Neural cell (in vitro differentiated cells): ENCODE data around the gene SLC4A3.

Experiments
- EP300 ChIP-seq: fragments of 450-650 bp; conservative IDR thresholded peaks from 2 replicates; pipeline ENCODE4 v1.6.1; 2014; ENCODE audit warnings: antibody characterized with exemption, mild to moderate bottlenecking, moderate library complexity; ENCODE audit not compliant: poor library complexity, severe bottlenecking
- EZH2 ChIP-seq: fragments of 200-600, 300-800 bp; shearing (Covaris generic), sonication (generic); IDR thresholded peaks from 2 replicates; pipeline ENCODE4 v1.6.1; 2014; ENCODE audit warnings: antibody characterized with exemption, low read length, borderline replicate concordance, mild to moderate bottlenecking; ENCODE audit not compliant: insufficient read depth, poor library complexity, severe bottlenecking
- POLR2AphosphoS5 ChIP-seq: IDR thresholded peaks from 2 replicates; pipeline ENCODE4 v1.6.1; 2012
- RAD21 ChIP-seq: fragments of 450-650 bp; conservative IDR thresholded peaks from 2 replicates; pipeline ENCODE4 v1.6.1; 2014; ENCODE audit warnings: antibody characterized with exemption, mild to moderate bottlenecking, moderate library complexity
- SMC3 ChIP-seq: fragments of 450-650 bp; conservative IDR thresholded peaks from 2 replicates; pipeline ENCODE4 v1.6.1; 2014; ENCODE audit warnings: antibody characterized with exemption, mild to moderate bottlenecking, moderate library complexity; ENCODE audit not compliant: poor library complexity
- TAF1 ChIP-seq: IDR thresholded peaks from 2 replicates; pipeline ENCODE4 v1.6.1; 2012; ENCODE audit warnings: low read depth
- TF ChIP-seq, protein P1 (sequence below): IDR thresholded peaks from 2 replicates; pipeline ENCODE4 v1.6.1; 2012; ENCODE audit warnings: borderline replicate concordance
- TF ChIP-seq, protein P2 (sequence below): fragments of 450-650 bp; IDR thresholded peaks from 2 replicates; pipeline ENCODE4 v1.5.1; 2014; ENCODE audit warnings: antibody characterized with exemption, mild to moderate bottlenecking, moderate library complexity; ENCODE audit not compliant: poor library complexity, severe bottlenecking

DNA sequence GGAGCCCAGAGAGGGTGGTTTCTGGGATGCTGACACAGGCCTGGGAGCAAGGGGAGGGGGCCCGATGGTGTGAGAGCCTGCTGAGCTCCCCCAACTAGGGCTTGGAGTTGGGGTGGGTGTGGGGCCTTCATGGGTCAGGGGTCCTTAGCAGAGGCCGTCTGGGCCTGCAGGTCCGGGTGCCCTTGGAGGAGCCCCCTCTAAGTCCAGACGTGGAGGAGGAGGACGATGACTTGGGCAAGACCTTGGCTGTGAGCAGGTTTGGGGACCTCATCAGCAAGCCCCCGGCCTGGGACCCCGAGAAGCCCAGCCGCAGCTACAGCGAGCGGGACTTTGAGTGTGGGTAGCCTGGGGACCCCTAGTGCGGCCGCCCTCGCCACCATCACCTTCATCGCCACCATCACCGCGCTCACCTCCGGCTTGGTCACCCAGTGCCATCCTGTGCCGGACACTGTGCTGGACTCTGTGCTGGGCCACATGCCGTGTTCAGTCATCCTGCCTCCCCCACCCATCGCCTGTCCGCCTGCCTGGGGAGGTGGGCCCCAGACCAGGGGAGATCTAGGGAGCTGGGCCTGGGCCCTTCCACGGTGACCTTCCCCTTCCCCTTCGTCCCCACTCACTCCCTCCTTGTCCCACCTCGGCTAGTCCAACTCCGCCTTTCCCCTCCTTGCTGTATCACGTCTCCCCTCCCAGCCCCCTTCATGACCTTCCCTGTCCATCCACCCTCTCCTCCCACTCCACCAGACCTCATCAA lies 980 bp downstream of the SLC4A3 start:
- TF ChIP-seq RAD21, result no peak
- TF ChIP-seq, protein P1, sequence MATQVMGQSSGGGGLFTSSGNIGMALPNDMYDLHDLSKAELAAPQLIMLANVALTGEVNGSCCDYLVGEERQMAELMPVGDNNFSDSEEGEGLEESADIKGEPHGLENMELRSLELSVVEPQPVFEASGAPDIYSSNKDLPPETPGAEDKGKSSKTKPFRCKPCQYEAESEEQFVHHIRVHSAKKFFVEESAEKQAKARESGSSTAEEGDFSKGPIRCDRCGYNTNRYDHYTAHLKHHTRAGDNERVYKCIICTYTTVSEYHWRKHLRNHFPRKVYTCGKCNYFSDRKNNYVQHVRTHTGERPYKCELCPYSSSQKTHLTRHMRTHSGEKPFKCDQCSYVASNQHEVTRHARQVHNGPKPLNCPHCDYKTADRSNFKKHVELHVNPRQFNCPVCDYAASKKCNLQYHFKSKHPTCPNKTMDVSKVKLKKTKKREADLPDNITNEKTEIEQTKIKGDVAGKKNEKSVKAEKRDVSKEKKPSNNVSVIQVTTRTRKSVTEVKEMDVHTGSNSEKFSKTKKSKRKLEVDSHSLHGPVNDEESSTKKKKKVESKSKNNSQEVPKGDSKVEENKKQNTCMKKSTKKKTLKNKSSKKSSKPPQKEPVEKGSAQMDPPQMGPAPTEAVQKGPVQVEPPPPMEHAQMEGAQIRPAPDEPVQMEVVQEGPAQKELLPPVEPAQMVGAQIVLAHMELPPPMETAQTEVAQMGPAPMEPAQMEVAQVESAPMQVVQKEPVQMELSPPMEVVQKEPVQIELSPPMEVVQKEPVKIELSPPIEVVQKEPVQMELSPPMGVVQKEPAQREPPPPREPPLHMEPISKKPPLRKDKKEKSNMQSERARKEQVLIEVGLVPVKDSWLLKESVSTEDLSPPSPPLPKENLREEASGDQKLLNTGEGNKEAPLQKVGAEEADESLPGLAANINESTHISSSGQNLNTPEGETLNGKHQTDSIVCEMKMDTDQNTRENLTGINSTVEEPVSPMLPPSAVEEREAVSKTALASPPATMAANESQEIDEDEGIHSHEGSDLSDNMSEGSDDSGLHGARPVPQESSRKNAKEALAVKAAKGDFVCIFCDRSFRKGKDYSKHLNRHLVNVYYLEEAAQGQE, result no peak
- TF ChIP-seq, protein P2, sequence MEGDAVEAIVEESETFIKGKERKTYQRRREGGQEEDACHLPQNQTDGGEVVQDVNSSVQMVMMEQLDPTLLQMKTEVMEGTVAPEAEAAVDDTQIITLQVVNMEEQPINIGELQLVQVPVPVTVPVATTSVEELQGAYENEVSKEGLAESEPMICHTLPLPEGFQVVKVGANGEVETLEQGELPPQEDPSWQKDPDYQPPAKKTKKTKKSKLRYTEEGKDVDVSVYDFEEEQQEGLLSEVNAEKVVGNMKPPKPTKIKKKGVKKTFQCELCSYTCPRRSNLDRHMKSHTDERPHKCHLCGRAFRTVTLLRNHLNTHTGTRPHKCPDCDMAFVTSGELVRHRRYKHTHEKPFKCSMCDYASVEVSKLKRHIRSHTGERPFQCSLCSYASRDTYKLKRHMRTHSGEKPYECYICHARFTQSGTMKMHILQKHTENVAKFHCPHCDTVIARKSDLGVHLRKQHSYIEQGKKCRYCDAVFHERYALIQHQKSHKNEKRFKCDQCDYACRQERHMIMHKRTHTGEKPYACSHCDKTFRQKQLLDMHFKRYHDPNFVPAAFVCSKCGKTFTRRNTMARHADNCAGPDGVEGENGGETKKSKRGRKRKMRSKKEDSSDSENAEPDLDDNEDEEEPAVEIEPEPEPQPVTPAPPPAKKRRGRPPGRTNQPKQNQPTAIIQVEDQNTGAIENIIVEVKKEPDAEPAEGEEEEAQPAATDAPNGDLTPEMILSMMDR, result no peak
- no peak for TF ChIP-seq EP300
- TF ChIP-seq SMC3, result no peak
- no peak for TF ChIP-seq EZH2
- no peak for TF ChIP-seq TAF1
- TF ChIP-seq POLR2AphosphoS5, result no peak
